DOHH2 (cell line): ENCODE results near the gene ENOPH1.

ENCODE experiments used
- EZH2phosphoT487 ChIP-seq: fragments of 200-600 bp; sonication (generic); IDR thresholded peaks from 2 replicates; pipeline ENCODE4 v1.6.1; 2017; ENCODE audit warnings: borderline replicate concordance, mild to moderate bottlenecking, antibody characterized with exemption, low read length, moderate library complexity, mixed read lengths
- TF ChIP-seq, protein P1 (sequence below): fragments of 200-600 bp; sonication (generic); IDR thresholded peaks from one replicate; pipeline ENCODE4 v1.5.1; 2014; ENCODE audit warnings: antibody characterized with exemption, mild to moderate bottlenecking, low read depth, low read length; ENCODE audit not compliant: poor library complexity, severe bottlenecking

DNA sequence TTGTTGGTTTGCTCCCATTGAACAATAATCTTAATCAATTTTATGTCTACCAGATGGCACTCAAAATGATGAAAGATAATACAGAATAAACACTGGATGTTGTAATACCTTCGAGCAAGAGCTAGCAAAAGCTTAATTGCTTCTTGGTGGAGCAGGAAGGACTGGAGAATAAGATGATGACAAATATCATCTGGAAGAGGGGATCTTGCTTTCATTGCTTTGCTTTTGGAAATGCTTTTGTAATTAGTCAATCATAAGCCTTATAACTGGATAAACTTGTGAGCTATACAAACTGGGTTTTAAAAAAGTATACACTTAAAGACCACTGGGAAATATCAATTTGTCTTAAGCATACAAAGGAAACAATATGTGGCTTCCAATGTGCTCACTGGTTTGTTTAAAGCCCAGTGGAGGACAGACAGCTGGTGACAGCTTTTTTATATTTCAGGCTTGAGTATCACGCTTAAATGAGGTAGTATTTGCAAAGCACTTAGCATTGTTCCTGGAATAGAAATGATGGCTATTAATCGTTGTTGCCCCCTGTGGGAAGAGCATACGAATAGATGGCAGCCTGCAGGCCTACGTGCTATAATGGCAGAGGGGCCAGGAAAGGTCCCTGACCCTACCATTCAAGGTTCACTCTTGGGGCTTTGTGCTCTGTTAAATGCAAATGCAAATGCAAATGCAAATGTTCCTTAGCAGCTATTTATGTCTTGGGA is 70.2 kb downstream of the ENOPH1 start:
- TF ChIP-seq, protein P1, sequence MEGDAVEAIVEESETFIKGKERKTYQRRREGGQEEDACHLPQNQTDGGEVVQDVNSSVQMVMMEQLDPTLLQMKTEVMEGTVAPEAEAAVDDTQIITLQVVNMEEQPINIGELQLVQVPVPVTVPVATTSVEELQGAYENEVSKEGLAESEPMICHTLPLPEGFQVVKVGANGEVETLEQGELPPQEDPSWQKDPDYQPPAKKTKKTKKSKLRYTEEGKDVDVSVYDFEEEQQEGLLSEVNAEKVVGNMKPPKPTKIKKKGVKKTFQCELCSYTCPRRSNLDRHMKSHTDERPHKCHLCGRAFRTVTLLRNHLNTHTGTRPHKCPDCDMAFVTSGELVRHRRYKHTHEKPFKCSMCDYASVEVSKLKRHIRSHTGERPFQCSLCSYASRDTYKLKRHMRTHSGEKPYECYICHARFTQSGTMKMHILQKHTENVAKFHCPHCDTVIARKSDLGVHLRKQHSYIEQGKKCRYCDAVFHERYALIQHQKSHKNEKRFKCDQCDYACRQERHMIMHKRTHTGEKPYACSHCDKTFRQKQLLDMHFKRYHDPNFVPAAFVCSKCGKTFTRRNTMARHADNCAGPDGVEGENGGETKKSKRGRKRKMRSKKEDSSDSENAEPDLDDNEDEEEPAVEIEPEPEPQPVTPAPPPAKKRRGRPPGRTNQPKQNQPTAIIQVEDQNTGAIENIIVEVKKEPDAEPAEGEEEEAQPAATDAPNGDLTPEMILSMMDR: no peak
- TF ChIP-seq EZH2phosphoT487: no peak
